ENCODE measurements around the gene COMMD9.

The COMMD9 gene

DNA sequence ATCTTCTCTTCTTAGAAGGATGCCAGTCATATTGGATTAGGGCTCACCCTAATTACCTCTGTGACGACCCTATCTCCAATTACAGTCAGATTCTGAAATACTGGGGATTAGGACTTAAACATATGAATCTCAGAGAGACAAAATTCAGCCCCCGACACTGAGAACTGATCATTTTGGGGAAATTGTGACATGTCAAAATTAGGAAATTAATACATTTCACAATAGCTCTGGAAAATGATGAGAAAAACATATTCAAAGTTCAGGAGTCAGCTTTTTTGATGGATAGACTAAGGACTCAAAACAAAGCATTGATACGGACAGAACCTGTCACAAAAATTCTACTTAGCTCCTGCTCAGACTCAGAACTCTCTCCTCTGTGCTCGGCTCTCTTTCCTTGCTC, 40.8 kb downstream of the COMMD9 start:
- Histone ChIP-seq H3K79me2 (ENCODE audit: control insufficient read depth, insufficient read depth, low read length, poor library complexity) (no peaks in the 10 kb centered on the region), H2AFZ (ENCODE audit: insufficient read depth, low read length, poor library complexity) (no peak overlapping the region), H2BK5ac (ENCODE audit: low read depth, low read length, poor library complexity) (no peak overlapping the region), H3K9ac (ENCODE audit: low read length) (no peak overlapping the region), H4K12ac (ENCODE audit: low read depth, low read length) (no peak overlapping the region), H3K18ac (ENCODE audit: low read length) (no peak overlapping the region), H3K23ac (ENCODE audit: low read length) (no peak overlapping the region), H3K4me1 (ENCODE audit: control insufficient read depth in 1 of 2, insufficient read depth in 2 of 2, low read length in 2 of 2) (peaks cover 0 to 3% of the 10 kb centered on the region in 2 experiments), H3K27me3 (ENCODE audit: insufficient read depth, low read length) (no peaks in the 10 kb centered on the region), H3K4me2 (ENCODE audit: low read length) (no peak overlapping the region), H3K27ac (ENCODE audit: low read depth, low read length) (no peak overlapping the region), H3K9me3 (ENCODE audit: insufficient read depth, low read depth, low read length) (no peaks in the 10 kb centered on the region), H3K79me1 (ENCODE audit: low read length) (no peaks in the 10 kb centered on the region), H4K8ac (ENCODE audit: low read depth, low read length) (no peak overlapping the region), H3K4me3 (ENCODE audit: low read depth, low read length) (no peak overlapping the region), H2BK12ac (ENCODE audit: low read length) (no peak overlapping the region), H3K36me3 (ENCODE audit: control insufficient read depth in 1 of 2, insufficient read depth in 2 of 2, low read length in 2 of 2) (no peaks in the 10 kb centered on the region), H3K4ac (ENCODE audit: low read depth, low read length) (no peak overlapping the region), H4K91ac (ENCODE audit: low read depth, low read length) (no peak overlapping the region), H3K14ac (ENCODE audit: low read length) (no peak overlapping the region), H2BK120ac (ENCODE audit: insufficient read depth, low read length, poor library complexity) (no peak overlapping the region), H2AK5ac (ENCODE audit: low read length) (no peak overlapping the region)
- WGBS (ENCODE audit: extremely low coverage, insufficient coverage, insufficient read length), result no CpG with 5 or more reads among the region's 4 CpGs
- DNase-seq, result no peak

DNA sequence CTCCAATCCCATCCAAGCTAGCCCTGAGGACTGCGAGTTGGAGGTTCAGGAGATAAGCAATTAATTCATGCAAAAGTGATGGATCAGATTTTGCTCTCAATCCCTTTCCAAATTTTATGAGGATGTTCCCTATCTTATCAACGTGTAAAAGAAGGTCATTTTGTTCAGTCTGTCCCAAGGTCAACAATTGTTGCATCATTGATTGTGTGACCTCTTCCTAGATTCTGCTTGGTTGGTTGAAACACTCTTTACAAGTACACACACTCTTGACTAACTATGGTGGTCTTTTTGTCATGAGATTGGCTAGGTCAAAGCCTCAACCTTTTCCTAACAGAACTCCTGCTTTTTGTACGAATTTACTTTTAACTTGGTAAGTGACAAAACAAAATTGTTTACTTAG, 41.7 kb downstream of the COMMD9 start:
- Histone ChIP-seq H2BK120ac (ENCODE audit: insufficient read depth, low read length, poor library complexity) (no peak overlapping the region), H3K79me2 (ENCODE audit: control insufficient read depth, insufficient read depth, low read length, poor library complexity) (no peaks in the 10 kb centered on the region), H2AK5ac (ENCODE audit: low read length) (no peak overlapping the region), H3K27ac (ENCODE audit: low read depth, low read length) (no peak overlapping the region), H2AFZ (ENCODE audit: insufficient read depth, low read length, poor library complexity) (no peak overlapping the region), H3K9ac (ENCODE audit: low read length) (no peak overlapping the region), H4K8ac (ENCODE audit: low read depth, low read length) (no peak overlapping the region), H2BK12ac (ENCODE audit: low read length) (no peak overlapping the region), H3K4me2 (ENCODE audit: low read length) (no peak overlapping the region), H3K4me1 (ENCODE audit: control insufficient read depth in 1 of 2, insufficient read depth in 2 of 2, low read length in 2 of 2) (peaks cover 0 to 3% of the 10 kb centered on the region in 2 experiments), H3K36me3 (ENCODE audit: control insufficient read depth in 1 of 2, insufficient read depth in 2 of 2, low read length in 2 of 2) (no peaks in the 10 kb centered on the region), H3K9me3 (ENCODE audit: insufficient read depth, low read depth, low read length) (peaks cover 1% of the 10 kb centered on the region), H3K14ac (ENCODE audit: low read length) (no peak overlapping the region), H4K91ac (ENCODE audit: low read depth, low read length) (no peak overlapping the region), H4K12ac (ENCODE audit: low read depth, low read length) (no peak overlapping the region), H3K18ac (ENCODE audit: low read length) (no peak overlapping the region), H3K23ac (ENCODE audit: low read length) (no peak overlapping the region), H3K4me3 (ENCODE audit: low read depth, low read length) (no peak overlapping the region), H3K79me1 (ENCODE audit: low read length) (no peaks in the 10 kb centered on the region), H2BK5ac (ENCODE audit: low read depth, low read length, poor library complexity) (no peak overlapping the region), H3K27me3 (ENCODE audit: insufficient read depth, low read length) (no peaks in the 10 kb centered on the region), H3K4ac (ENCODE audit: low read depth, low read length) (no peak overlapping the region)
- no peak for DNase-seq
- WGBS (ENCODE audit: extremely low coverage, insufficient coverage, insufficient read length), result no CpG with 5 or more reads among the region's 3 CpGs

DNA sequence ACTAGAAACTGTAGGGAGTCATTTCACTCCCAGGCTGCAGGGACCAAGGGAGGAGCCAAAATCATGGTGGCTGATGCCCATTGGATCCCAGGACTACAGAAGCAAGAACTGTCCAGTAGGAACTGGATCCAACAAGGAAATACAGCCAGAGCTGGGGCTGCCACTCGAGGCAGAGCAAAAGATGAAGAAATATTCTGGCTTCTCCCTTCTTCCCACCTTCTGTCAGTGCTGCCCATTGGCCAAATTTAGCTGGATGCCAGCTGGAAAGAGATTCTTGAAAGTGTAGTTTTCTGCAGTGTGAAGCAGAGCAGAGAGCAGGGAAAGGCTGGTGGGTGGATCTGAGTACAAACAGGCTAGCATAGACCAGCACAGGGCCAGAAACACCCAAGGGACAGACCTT, 45.6 kb downstream of the COMMD9 start:
- Histone ChIP-seq H3K27ac (ENCODE audit: low read depth, low read length) (no peak overlapping the region), H4K12ac (ENCODE audit: low read depth, low read length) (no peak overlapping the region), H3K9me3 (ENCODE audit: insufficient read depth, low read depth, low read length) (peaks cover 1% of the 10 kb centered on the region), H4K8ac (ENCODE audit: low read depth, low read length) (no peak overlapping the region), H2BK12ac (ENCODE audit: low read length) (no peak overlapping the region), H4K91ac (ENCODE audit: low read depth, low read length) (no peak overlapping the region), H3K23ac (ENCODE audit: low read length) (no peak overlapping the region), H3K4me1 (ENCODE audit: control insufficient read depth in 1 of 2, insufficient read depth in 2 of 2, low read length in 2 of 2) (no peaks in the 10 kb centered on the region), H3K18ac (ENCODE audit: low read length) (no peak overlapping the region), H3K9ac (ENCODE audit: low read length) (no peak overlapping the region), H3K79me1 (ENCODE audit: low read length) (no peaks in the 10 kb centered on the region), H2BK5ac (ENCODE audit: low read depth, low read length, poor library complexity) (no peak overlapping the region), H3K27me3 (ENCODE audit: insufficient read depth, low read length) (no peaks in the 10 kb centered on the region), H2AK5ac (ENCODE audit: low read length) (no peak overlapping the region), H3K79me2 (ENCODE audit: control insufficient read depth, insufficient read depth, low read length, poor library complexity) (no peaks in the 10 kb centered on the region), H3K14ac (ENCODE audit: low read length) (no peak overlapping the region), H3K36me3 (ENCODE audit: control insufficient read depth in 1 of 2, insufficient read depth in 2 of 2, low read length in 2 of 2) (no peaks in the 10 kb centered on the region), H3K4me2 (ENCODE audit: low read length) (no peak overlapping the region), H2BK120ac (ENCODE audit: insufficient read depth, low read length, poor library complexity) (no peak overlapping the region), H2AFZ (ENCODE audit: insufficient read depth, low read length, poor library complexity) (no peak overlapping the region), H3K4ac (ENCODE audit: low read depth, low read length) (no peak overlapping the region), H3K4me3 (ENCODE audit: low read depth, low read length) (no peak overlapping the region)
- no CpG with 5 or more reads among the region's 1 CpG for WGBS (ENCODE audit: extremely low coverage, insufficient coverage, insufficient read length)
- no peak for DNase-seq

DNA sequence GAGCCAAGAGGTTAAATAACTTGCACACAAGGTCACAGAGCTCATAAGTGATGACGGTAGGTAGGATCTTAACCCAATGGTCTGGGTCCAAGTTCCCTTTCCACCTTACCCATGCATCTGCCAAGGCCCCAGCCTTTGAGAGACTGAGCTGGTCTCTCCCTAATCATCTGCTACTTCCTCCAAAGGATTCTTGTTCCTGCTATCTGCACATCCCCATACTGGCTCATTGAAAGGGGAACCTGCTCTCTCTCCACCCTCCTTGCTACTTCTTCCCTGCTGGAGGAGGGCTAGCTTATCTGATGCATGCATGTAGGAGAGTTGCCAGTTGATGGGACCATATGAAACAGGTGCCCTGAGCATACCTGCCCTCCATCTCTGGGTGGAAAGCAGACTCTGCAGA, 47.7 kb downstream of the COMMD9 start:
- H3K9me3 ChIP-seq (ENCODE audit: insufficient read depth, low read depth, low read length), result peaks cover 1% of the 10 kb centered on the region
- no peaks in the 10 kb centered on the region for H3K79me2 ChIP-seq (ENCODE audit: control insufficient read depth, insufficient read depth, low read length, poor library complexity)
- no peaks in the 10 kb centered on the region for H3K79me1 ChIP-seq (ENCODE audit: low read length)
- H3K4me1 ChIP-seq (ENCODE audit: control insufficient read depth in 1 of 2, insufficient read depth in 2 of 2, low read length in 2 of 2), result no peaks in the 10 kb centered on the region
- H3K18ac ChIP-seq (ENCODE audit: low read length), result no peak overlapping the region
- no peak overlapping the region for H4K91ac ChIP-seq (ENCODE audit: low read depth, low read length)
- H4K12ac ChIP-seq (ENCODE audit: low read depth, low read length), result no peak overlapping the region
- no peak overlapping the region for H3K14ac ChIP-seq (ENCODE audit: low read length)
- H2BK120ac ChIP-seq (ENCODE audit: insufficient read depth, low read length, poor library complexity), result no peak overlapping the region
- H3K23ac ChIP-seq (ENCODE audit: low read length), result no peak overlapping the region
- no peak for DNase-seq
- no peaks in the 10 kb centered on the region for H3K36me3 ChIP-seq (ENCODE audit: control insufficient read depth in 1 of 2, insufficient read depth in 2 of 2, low read length in 2 of 2)
- no peak overlapping the region for H2BK12ac ChIP-seq (ENCODE audit: low read length)
- H3K27ac ChIP-seq (ENCODE audit: low read depth, low read length), result no peak overlapping the region
- no peaks in the 10 kb centered on the region for H3K27me3 ChIP-seq (ENCODE audit: insufficient read depth, low read length)
- H2BK5ac ChIP-seq (ENCODE audit: low read depth, low read length, poor library complexity), result no peak overlapping the region
- no peak overlapping the region for H3K4me3 ChIP-seq (ENCODE audit: low read depth, low read length)
- no peak overlapping the region for H3K9ac ChIP-seq (ENCODE audit: low read length)
- H4K8ac ChIP-seq (ENCODE audit: low read depth, low read length), result no peak overlapping the region
- H3K4me2 ChIP-seq (ENCODE audit: low read length), result no peak overlapping the region
- no peak overlapping the region for H3K4ac ChIP-seq (ENCODE audit: low read depth, low read length)
- WGBS (ENCODE audit: extremely low coverage, insufficient coverage, insufficient read length), result no CpG with 5 or more reads among the region's 1 CpG
- no peak overlapping the region for H2AK5ac ChIP-seq (ENCODE audit: low read length)
- H2AFZ ChIP-seq (ENCODE audit: insufficient read depth, low read length, poor library complexity), result no peak overlapping the region

Data from trophoblast cell (in vitro differentiated cells and primary cell).